GM18505 (cell line): Measurements from ENCODE around the gene CADM1.

Source experiments
- ATAC-seq: cut with Tn5 transposase; IDR thresholded peaks from one replicate; pipeline ENCODE4 v1.9.1; 2021; ENCODE audit not compliant: unreplicated experiment
- POLR2A ChIP-seq: IDR thresholded peaks from 4 replicates; pipeline ENCODE4 v1.6.1; 2011; ENCODE audit warnings: borderline replicate concordance; ENCODE audit not compliant: insufficient read depth, insufficient read length; ENCODE audit errors: extremely low read depth

The CADM1 gene

GRCh38 chr11:115348416-115348815, 155.8 kb downstream of the CADM1 start:
- ATAC-seq: no peak
- TF ChIP-seq POLR2A: no peak

GRCh38 chr11:115347106-115347505, 157.1 kb downstream of the CADM1 start:
- no peak for TF ChIP-seq POLR2A

GRCh38 chr11:115345840-115346239, 158.4 kb downstream of the CADM1 start:
- TF ChIP-seq POLR2A: no peak

More at GRCh38 chr11:115347106-115347505, 157.1 kb downstream of the CADM1 start:
- no peak for ATAC-seq

GRCh38 chr11:115345361-115345760, 158.9 kb downstream of the CADM1 start:
- no peak for ATAC-seq
- no peak for TF ChIP-seq POLR2A

More at GRCh38 chr11:115345840-115346239, 158.4 kb downstream of the CADM1 start:
- no peak for ATAC-seq

- TF ChIP-seq POLR2A: no peak
- no peak for ATAC-seq
These were observed 159.4 kb downstream of the CADM1 start for GRCh38 chr11:115344846-115345245.

- no peak for TF ChIP-seq POLR2A
- ATAC-seq: no peak
These were observed 162.1 kb downstream of the CADM1 start for GRCh38 chr11:115342142-115342541.

- no peak for ATAC-seq
- no peak for TF ChIP-seq POLR2A
These were observed 163.3 kb downstream of the CADM1 start for GRCh38 chr11:115340874-115341273.

GRCh38 chr11:115338476-115338875, 165.7 kb downstream of the CADM1 start:
- no peak for TF ChIP-seq POLR2A
- ATAC-seq: no peak

- TF ChIP-seq POLR2A: no peak
- ATAC-seq: no peak
These were observed 169.1 kb downstream of the CADM1 start for GRCh38 chr11:115334932-115335788.

- TF ChIP-seq POLR2A: no peak
- ATAC-seq: no peak
These were observed 170.3 kb downstream of the CADM1 start for GRCh38 chr11:115333949-115334348.

- ATAC-seq: no peak
- no peak for TF ChIP-seq POLR2A
These were observed 171.1 kb downstream of the CADM1 start for GRCh38 chr11:115333121-115333520.

- TF ChIP-seq POLR2A: no peak
- ATAC-seq: no peak
These were observed 173.3 kb downstream of the CADM1 start for GRCh38 chr11:115330684-115331482.

- ATAC-seq: no peak
- no peak for TF ChIP-seq POLR2A
These were observed 177.7 kb downstream of the CADM1 start for GRCh38 chr11:115326526-115326925.

- TF ChIP-seq POLR2A: no peak
These were observed 178.7 kb downstream of the CADM1 start for GRCh38 chr11:115325523-115325922.

More at GRCh38 chr11:115325523-115325922, 178.7 kb downstream of the CADM1 start:
- ATAC-seq: no peak
